Measurements from ENCODE around the gene UGT1A9. TPM values are rescaled to one million over a fixed set of nuclear protein-coding genes. Genes with fewer than 3 reads are reported as not detected.

UGT1A9 gene
- total and polyA plus RNA-seq, 2 donors (not counting 1 experiment from before 2014, with no cell fraction given): not detected

DNA sequence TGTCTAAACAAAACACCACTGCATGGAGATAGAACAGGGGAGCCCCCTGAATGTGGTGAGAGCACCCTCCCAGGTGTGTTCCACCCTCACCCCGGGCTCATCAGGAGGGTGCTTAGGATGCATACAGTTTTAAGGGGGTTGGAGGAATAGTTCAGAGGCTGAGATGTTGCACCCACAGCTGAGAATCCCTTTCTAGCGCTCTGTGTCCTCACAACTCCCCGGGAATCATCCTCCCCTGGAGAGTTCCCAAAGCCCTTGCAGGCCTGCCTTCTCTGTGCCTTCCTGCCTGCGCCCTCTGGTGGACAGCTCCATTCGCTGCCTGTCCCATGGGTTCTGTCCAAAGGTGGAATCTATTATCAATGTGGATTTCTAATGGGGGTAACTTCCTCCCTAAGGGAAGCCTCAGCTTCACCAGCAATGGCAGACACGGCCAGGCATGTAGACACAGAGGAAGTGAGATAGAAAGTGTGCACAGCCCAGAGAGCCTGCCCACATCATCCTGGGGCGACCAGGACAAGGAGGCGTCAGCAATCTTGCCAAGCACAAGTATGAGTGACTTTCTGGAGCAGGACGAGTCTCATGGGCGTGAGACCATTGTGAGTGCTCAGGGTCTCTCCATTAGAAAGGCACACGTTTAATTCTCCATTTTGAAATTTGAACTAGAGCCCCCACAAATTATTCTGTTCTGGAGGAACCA is 39.8 kb downstream of the UGT1A9 start:
- TF ChIP-seq CTCF (conservative IDR thresholded peaks at IDR 0.05 in 1 of 2, IDR thresholded peaks at IDR 0.05 in 1 of 2; ENCODE audit: low read depth in 1 of 2, low read length in 2 of 2) (peak; percentile 88 to 94), EZH2 (IDR thresholded peaks at IDR 0.05; ENCODE audit: low read length, missing control alignments) (no peak)
- Histone ChIP-seq H3K4me2 (ENCODE audit: extremely low read depth, insufficient read depth, low read length) (no peak overlapping the region), H4K20me1 (ENCODE audit: control insufficient read depth, extremely low read depth, insufficient read depth, low read length) (no peaks in the 10 kb centered on the region), H3K4me3 (replicated peaks in 1 of 4; ENCODE audit: control extremely low read depth in 1 of 4, insufficient read depth in 1 of 4, low read depth in 3 of 4, low read length in 4 of 4) (no peak overlapping the region), H3K9me3 (ENCODE audit: control insufficient read depth, insufficient read depth, low read depth, low read length) (no peaks in the 10 kb centered on the region), H3K9ac (ENCODE audit: insufficient read depth, low read length) (no peak overlapping the region), H3K27me3 (ENCODE audit: control insufficient read depth, insufficient read depth, low read length) (peaks cover 4% of the 10 kb centered on the region), H3K27ac (ENCODE audit: insufficient read depth, low read length) (no peak overlapping the region), H2AFZ (ENCODE audit: low read length) (no peak overlapping the region), H3K79me2 (ENCODE audit: control insufficient read depth, insufficient read depth, low read length) (no peaks in the 10 kb centered on the region), H3K4me1 (ENCODE audit: control insufficient read depth, extremely low read depth, insufficient read depth, low read length) (no peaks in the 10 kb centered on the region), H3K36me3 (ENCODE audit: control insufficient read depth, insufficient read depth, low read length) (no peaks in the 10 kb centered on the region)
- DNase-seq (ENCODE audit: low read depth in 2 of 2): peak; percentile 64 to 67

DNA sequence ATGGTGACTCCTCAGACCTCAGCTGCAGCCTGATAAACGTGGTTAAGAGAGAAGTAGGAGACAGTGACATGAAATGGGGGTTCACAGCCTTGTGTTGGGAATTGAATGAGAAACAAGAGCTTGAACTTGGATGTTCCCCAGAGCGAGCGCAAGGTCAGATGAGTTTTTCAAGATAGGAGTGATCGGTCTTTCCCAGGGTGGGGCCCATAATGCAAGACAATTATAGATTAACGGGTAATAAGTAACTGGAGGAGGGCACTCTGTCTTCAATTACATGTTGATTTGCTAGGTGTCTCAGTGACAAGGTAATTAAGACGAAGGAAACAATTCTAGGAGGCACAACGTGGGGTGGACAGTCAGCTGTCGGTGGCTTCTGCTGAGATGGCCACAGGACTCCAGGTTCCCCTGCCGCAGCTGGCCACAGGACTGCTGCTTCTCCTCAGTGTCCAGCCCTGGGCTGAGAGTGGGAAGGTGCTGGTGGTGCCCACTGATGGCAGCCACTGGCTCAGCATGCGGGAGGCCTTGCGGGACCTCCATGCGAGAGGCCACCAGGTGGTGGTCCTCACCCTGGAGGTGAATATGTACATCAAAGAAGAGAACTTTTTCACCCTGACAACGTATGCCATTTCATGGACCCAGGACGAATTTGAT is 41.0 kb downstream of the UGT1A9 start, which contains the start of gene UGT1A5:
TSS of gene UGT1A5 (plus strand) at position 297 of the 651 bp plus-strand sequence. CDS start at position 382, 85 bp downstream.
- H3K36me3 ChIP-seq (ENCODE audit: control insufficient read depth, insufficient read depth, low read length): no peaks in the 10 kb centered on the region
- no peaks in the 10 kb centered on the region for H3K79me2 ChIP-seq (ENCODE audit: control insufficient read depth, insufficient read depth, low read length)
- TF ChIP-seq EZH2 (IDR thresholded peaks at IDR 0.05; ENCODE audit: low read length, missing control alignments) (no peak), CTCF (conservative IDR thresholded peaks at IDR 0.05 in 1 of 2, IDR thresholded peaks at IDR 0.05 in 1 of 2; ENCODE audit: low read depth in 1 of 2, low read length in 2 of 2) (no peak)
- no peak for DNase-seq (ENCODE audit: low read depth in 2 of 2)
- H3K9me3 ChIP-seq (ENCODE audit: control insufficient read depth, insufficient read depth, low read depth, low read length): no peaks in the 10 kb centered on the region
- H3K9ac ChIP-seq (ENCODE audit: insufficient read depth, low read length): no peak within 1 kb of the TSS
- no peak within 1 kb of the TSS for H3K4me2 ChIP-seq (ENCODE audit: extremely low read depth, insufficient read depth, low read length)
- H2AFZ ChIP-seq (ENCODE audit: low read length): no peak within 1 kb of the TSS
- H3K4me3 ChIP-seq (replicated peaks in 1 of 4; ENCODE audit: control extremely low read depth in 1 of 4, insufficient read depth in 1 of 4, low read depth in 3 of 4, low read length in 4 of 4): no peak within 1 kb of the TSS
- no peak within 1 kb of the TSS for H3K27ac ChIP-seq (ENCODE audit: insufficient read depth, low read length)
- H3K4me1 ChIP-seq (ENCODE audit: control insufficient read depth, extremely low read depth, insufficient read depth, low read length): no peaks in the 10 kb centered on the region
- no peaks in the 10 kb centered on the region for H4K20me1 ChIP-seq (ENCODE audit: control insufficient read depth, extremely low read depth, insufficient read depth, low read length)
- H3K27me3 ChIP-seq (ENCODE audit: control insufficient read depth, insufficient read depth, low read length): peaks cover 4% of the 10 kb centered on the region

DNA sequence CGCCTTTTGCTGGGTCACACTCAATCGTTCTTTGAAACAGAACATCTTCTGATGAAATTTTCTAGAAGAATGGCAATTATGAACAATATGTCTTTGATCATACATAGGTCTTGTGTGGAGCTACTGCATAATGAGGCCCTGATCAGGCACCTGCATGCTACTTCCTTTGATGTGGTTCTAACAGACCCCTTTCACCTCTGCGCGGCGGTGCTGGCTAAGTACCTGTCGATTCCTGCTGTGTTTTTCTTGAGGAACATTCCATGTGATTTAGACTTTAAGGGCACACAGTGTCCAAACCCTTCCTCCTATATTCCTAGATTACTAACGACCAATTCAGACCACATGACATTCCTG is 41.5 kb downstream of the UGT1A9 start:
- Histone ChIP-seq H3K4me2 (ENCODE audit: extremely low read depth, insufficient read depth, low read length) (no peak overlapping the region), H3K27me3 (ENCODE audit: control insufficient read depth, insufficient read depth, low read length) (peaks cover 4% of the 10 kb centered on the region), H3K4me1 (ENCODE audit: control insufficient read depth, extremely low read depth, insufficient read depth, low read length) (no peaks in the 10 kb centered on the region), H3K9ac (ENCODE audit: insufficient read depth, low read length) (no peak overlapping the region), H3K27ac (ENCODE audit: insufficient read depth, low read length) (no peak overlapping the region), H2AFZ (ENCODE audit: low read length) (no peak overlapping the region), H3K4me3 (replicated peaks in 1 of 4; ENCODE audit: control extremely low read depth in 1 of 4, insufficient read depth in 1 of 4, low read depth in 3 of 4, low read length in 4 of 4) (no peak overlapping the region), H3K79me2 (ENCODE audit: control insufficient read depth, insufficient read depth, low read length) (no peaks in the 10 kb centered on the region), H4K20me1 (ENCODE audit: control insufficient read depth, extremely low read depth, insufficient read depth, low read length) (no peaks in the 10 kb centered on the region), H3K9me3 (ENCODE audit: control insufficient read depth, insufficient read depth, low read depth, low read length) (no peaks in the 10 kb centered on the region), H3K36me3 (ENCODE audit: control insufficient read depth, insufficient read depth, low read length) (no peaks in the 10 kb centered on the region)
- DNase-seq (ENCODE audit: low read depth in 2 of 2): no peak
- TF ChIP-seq EZH2 (IDR thresholded peaks at IDR 0.05; ENCODE audit: low read length, missing control alignments): no peak
- TF ChIP-seq CTCF (conservative IDR thresholded peaks at IDR 0.05 in 1 of 2, IDR thresholded peaks at IDR 0.05 in 1 of 2; ENCODE audit: low read depth in 1 of 2, low read length in 2 of 2): no peak

Data from fibroblast of lung (primary cell).